Activated CD4-positive, CD25-positive, alpha-beta regulatory T cell treated with anti-CD3 and anti-CD28 coated beads, Interleukin-2, amount 50 U/mL, for 16 hours (primary cell): ENCODE measurements around the gene SYCE3.
"Not testable (repeated sequence)": the region's sequence is repeated elsewhere in the genome, so short reads cannot be mapped to it uniquely, and the experiment has no call there.

Experiments
- DNase-seq: peaks from one replicate; pipeline ENCODE4 v3.0.0-alpha.2; 2020; ENCODE audit warnings: low read depth, low spot score

Gene SYCE3

GRCh38 chr22:50548921-50549790 lies 13.6 kb downstream of the SYCE3 start:
- DNase-seq, result no peak

- no peak for DNase-seq
Observed at GRCh38 chr22:50548040-50548920, 14.4 kb downstream of the SYCE3 start.

GRCh38 chr22:50547263-50547985 lies 15.3 kb downstream of the SYCE3 start:
- no peak for DNase-seq

- no peak for DNase-seq
Observed at GRCh38 chr22:50546326-50547262, 16.1 kb downstream of the SYCE3 start.

- DNase-seq, result no peak
Observed at GRCh38 chr22:50545522-50546325, 17.0 kb downstream of the SYCE3 start, which contains the start of gene KLHDC7B. Gene KLHDC7B (plus strand): TSS chr22:50545899. CDS start chr22:50546244, 345 bp downstream.

- DNase-seq, result no peak
Observed at GRCh38 chr22:50544746-50545253, 17.9 kb downstream of the SYCE3 start.

GRCh38 chr22:50544078-50544745 lies 18.5 kb downstream of the SYCE3 start:
- DNase-seq, result peak; percentile 68

GRCh38 chr22:50542416-50542927 lies 20.2 kb downstream of the SYCE3 start:
- DNase-seq, result no peak

- DNase-seq, result not testable (repeated sequence)
Observed at GRCh38 chr22:50541667-50542026, 21.1 kb downstream of the SYCE3 start.

GRCh38 chr22:50540381-50540780 lies 22.3 kb downstream of the SYCE3 start:
- no peak for DNase-seq

GRCh38 chr22:50537765-50538164 lies 25.0 kb downstream of the SYCE3 start:
- no peak for DNase-seq

GRCh38 chr22:50536226-50536625 lies 26.5 kb downstream of the SYCE3 start:
- DNase-seq, result no peak

GRCh38 chr22:50535113-50535512 lies 27.6 kb downstream of the SYCE3 start:
- no peak for DNase-seq

GRCh38 chr22:50533856-50534711 lies 28.6 kb downstream of the SYCE3 start:
- DNase-seq, result not testable (repeated sequence)

- no peak for DNase-seq
Observed at GRCh38 chr22:50532824-50533796, 29.6 kb downstream of the SYCE3 start.

- no peak for DNase-seq
Observed at GRCh38 chr22:50531962-50532674, 30.6 kb downstream of the SYCE3 start.
